ENCODE measurements around the gene BASP1. TPM values are rescaled to one million over a fixed set of nuclear protein-coding genes. Genes with fewer than 3 reads are reported as not detected.

BASP1 gene
- polyA plus RNA-seq, 1 of the 3 experiments (the other 2 are of a cell fraction) = 107 TPM

DNA sequence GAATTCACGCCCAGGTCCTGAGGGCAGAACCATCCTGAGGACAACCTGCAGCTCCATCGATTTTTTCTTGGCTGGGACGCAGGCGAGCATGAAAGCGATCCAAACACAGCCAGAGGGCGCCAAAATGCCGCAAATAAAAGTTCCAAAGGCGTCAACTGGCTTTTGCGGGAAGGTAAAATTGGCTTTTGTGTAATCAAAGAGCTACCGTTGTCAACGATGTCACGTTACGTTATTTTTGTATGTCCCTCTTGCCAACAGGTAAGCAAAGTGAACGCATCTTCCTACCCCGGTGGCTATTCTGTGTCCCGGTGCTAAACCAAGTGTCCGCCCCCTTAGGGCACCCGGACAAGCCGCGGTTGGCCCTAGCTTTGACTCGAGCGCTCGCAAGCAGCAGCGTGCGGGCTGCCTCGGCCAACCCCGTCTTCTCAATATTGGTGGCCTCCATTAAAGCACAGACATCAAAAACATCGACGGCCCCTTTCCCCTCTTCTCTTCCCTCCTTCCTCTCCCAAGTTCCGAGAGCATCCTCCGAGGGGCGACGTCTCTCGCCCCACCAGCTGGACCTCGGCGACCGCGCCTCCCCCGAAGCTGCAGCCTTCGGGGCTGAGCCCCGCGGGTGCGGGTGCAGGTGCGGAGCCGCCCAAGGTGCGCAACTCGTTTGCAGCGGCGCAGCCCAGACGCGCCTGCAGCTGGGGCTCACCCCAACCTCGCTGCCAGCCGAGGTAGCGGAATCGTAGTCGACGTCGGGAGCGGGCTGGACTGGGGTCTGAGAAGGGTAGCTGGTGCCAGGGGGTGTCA, 1.1 kb upstream of the BASP1 start:
- peak overlapping the region; percentile 46 to 57 for H3K4me3 ChIP-seq (ENCODE audit: low read depth in 2 of 2, low read length in 1 of 2)
- H2AFZ ChIP-seq (ENCODE audit: low read depth) = peak overlapping the region; percentile 96
- H3K9ac ChIP-seq = no peak overlapping the region
- H3K9me2 ChIP-seq = no peaks in the 10 kb centered on the region
- ChIA-PET CTCF (interaction anchor here (0.6 to 5.2 kb wide), 74 partner anchors 9 to 1483 kb away, joined by 3 to 81 read pairs (median 4); no protein-coding TSS in a partner anchor), POLR2A (interaction anchor here (1.2 kb wide), 1 partner anchor 1088 kb away, joined by 5 read pairs; no protein-coding TSS in a partner anchor)
- H3K27ac ChIP-seq (ENCODE audit: low read depth in 2 of 2, low read length in 1 of 2) = peak overlapping the region in 1 of 2 experiments; percentile 20; a peak in 1 of 4 replicates
- H4K20me1 ChIP-seq (ENCODE audit: insufficient read depth) = no peaks in the 10 kb centered on the region
- peaks cover 32% of the 10 kb centered on the region for H3K79me2 ChIP-seq (ENCODE audit: insufficient read depth)
- H3K4me1 ChIP-seq (ENCODE audit: control insufficient read depth in 1 of 2, insufficient read depth in 2 of 2, low read depth in 1 of 2, low read length in 1 of 2) = peaks cover 2 to 11% of the 10 kb centered on the region in 2 experiments; a peak in 3 of 4 replicates
- H3K9me3 ChIP-seq = no peaks in the 10 kb centered on the region
- H3F3A ChIP-seq (replicated peaks; ENCODE audit: insufficient read depth) = peaks cover 8% of the 10 kb centered on the region
- no peaks in the 10 kb centered on the region for H3K27me3 ChIP-seq (ENCODE audit: insufficient read depth)
- H3K36me3 ChIP-seq (replicated peaks in 1 of 2; ENCODE audit: control insufficient read depth in 1 of 2, insufficient read depth in 2 of 2, low read length in 1 of 2) = peaks cover 0 to 4% of the 10 kb centered on the region in 2 experiments
- 1% methylated on average over 43 of the region's 59 CpGs for WGBS (ENCODE audit: low lambda C conversion rate)
- TF ChIP-seq YY1 (IDR thresholded peaks at IDR 0.05; ENCODE audit: low read depth) = peak; percentile 69; the same call in 1 of the 2 replicates
- TF ChIP-seq NRF1 (IDR thresholded peaks at IDR 0.05; ENCODE audit: low read depth, low read length) = no peak
- TF ChIP-seq SMC3 (IDR thresholded peaks at IDR 0.05; ENCODE audit: low read depth, low read length) = peak; percentile 95
- TF ChIP-seq RFX5 (IDR thresholded peaks at IDR 0.05; ENCODE audit: low read length) = no peak
- TF ChIP-seq RCOR1 (IDR thresholded peaks at IDR 0.05; ENCODE audit: low read length) = no peak
- no peak for TF ChIP-seq ELF1 (IDR thresholded peaks at IDR 0.05)
- TF ChIP-seq RAD21 (IDR thresholded peaks at IDR 0.05; ENCODE audit: low read length) = peak; percentile 94
- no peak for TF ChIP-seq JUND (IDR thresholded peaks at IDR 0.05)
- TF ChIP-seq, protein P1, sequence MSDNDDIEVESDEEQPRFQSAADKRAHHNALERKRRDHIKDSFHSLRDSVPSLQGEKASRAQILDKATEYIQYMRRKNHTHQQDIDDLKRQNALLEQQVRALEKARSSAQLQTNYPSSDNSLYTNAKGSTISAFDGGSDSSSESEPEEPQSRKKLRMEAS (IDR thresholded peaks at IDR 0.05; ENCODE audit: low read depth) = peak; percentile 76
- TF ChIP-seq, protein P2, sequence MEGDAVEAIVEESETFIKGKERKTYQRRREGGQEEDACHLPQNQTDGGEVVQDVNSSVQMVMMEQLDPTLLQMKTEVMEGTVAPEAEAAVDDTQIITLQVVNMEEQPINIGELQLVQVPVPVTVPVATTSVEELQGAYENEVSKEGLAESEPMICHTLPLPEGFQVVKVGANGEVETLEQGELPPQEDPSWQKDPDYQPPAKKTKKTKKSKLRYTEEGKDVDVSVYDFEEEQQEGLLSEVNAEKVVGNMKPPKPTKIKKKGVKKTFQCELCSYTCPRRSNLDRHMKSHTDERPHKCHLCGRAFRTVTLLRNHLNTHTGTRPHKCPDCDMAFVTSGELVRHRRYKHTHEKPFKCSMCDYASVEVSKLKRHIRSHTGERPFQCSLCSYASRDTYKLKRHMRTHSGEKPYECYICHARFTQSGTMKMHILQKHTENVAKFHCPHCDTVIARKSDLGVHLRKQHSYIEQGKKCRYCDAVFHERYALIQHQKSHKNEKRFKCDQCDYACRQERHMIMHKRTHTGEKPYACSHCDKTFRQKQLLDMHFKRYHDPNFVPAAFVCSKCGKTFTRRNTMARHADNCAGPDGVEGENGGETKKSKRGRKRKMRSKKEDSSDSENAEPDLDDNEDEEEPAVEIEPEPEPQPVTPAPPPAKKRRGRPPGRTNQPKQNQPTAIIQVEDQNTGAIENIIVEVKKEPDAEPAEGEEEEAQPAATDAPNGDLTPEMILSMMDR (IDR thresholded peaks at IDR 0.05) = peak; percentile 91
- peak overlapping the region; percentile 90 for H3K4me2 ChIP-seq
- peak; percentile 76 for DNase-seq

DNA sequence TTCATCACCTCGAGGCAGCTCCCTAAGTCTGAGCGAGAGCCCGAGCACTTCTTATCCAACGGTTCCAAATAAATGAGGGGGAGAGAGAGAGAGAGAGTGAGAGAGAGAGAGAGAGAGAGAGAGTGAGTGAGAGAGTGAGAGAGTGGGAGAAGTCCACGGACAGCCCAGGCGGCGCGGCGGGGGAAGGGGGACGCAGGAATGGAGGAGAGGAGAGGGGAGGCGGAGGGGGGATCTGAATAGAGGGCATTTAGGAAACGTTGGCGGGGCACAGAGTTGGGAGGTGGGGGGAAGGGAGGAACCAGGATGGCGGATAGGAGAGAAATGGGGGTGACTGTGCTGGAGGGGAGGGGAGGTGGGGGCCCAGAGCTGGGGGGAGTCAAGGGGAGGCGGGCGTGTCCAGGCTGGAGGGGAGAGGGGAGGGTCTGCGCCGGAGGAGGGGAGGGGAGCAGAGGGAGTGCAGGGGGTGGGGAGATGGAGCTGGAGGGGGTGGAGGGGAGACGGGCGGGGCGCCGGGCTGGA, 398 bp upstream of the BASP1 start:
- Histone ChIP-seq H3K9ac (no peak overlapping the region), H3K27ac (ENCODE audit: low read depth in 2 of 2, low read length in 1 of 2) (peak overlapping the region in 1 of 2 experiments; percentile 20; a peak in 1 of 4 replicates), H3K36me3 (replicated peaks in 1 of 2; ENCODE audit: control insufficient read depth in 1 of 2, insufficient read depth in 2 of 2, low read length in 1 of 2) (peaks cover 0 to 4% of the 10 kb centered on the region in 2 experiments), H3K4me2 (peak overlapping the region; percentile 90), H3K27me3 (ENCODE audit: insufficient read depth) (no peaks in the 10 kb centered on the region), H3F3A (replicated peaks; ENCODE audit: insufficient read depth) (peaks cover 13% of the 10 kb centered on the region), H3K9me3 (no peaks in the 10 kb centered on the region), H3K4me1 (ENCODE audit: control insufficient read depth in 1 of 2, insufficient read depth in 2 of 2, low read depth in 1 of 2, low read length in 1 of 2) (peaks cover 2 to 15% of the 10 kb centered on the region in 2 experiments; a peak in 3 of 4 replicates), H3K4me3 (ENCODE audit: low read depth in 2 of 2, low read length in 1 of 2) (peak overlapping the region; percentile 46 to 57), H3K79me2 (ENCODE audit: insufficient read depth) (peaks cover 39% of the 10 kb centered on the region), H4K20me1 (ENCODE audit: insufficient read depth) (no peaks in the 10 kb centered on the region), H3K9me2 (no peaks in the 10 kb centered on the region), H2AFZ (ENCODE audit: low read depth) (peak overlapping the region; percentile 96)
- ChIA-PET POLR2A (interaction anchor here (1.2 kb wide), 1 partner anchor 1087 kb away, joined by 5 read pairs; no protein-coding TSS in a partner anchor), CTCF (interaction anchor here (0.6 to 5.2 kb wide), 42 partner anchors 9 to 1102 kb away, joined by 3 to 81 read pairs (median 5); no protein-coding TSS in a partner anchor)
- no peak for DNase-seq
- TF ChIP-seq MEF2A (IDR thresholded peaks at IDR 0.05; ENCODE audit: borderline replicate concordance, low read depth) = no peak
- TF ChIP-seq YY1 (IDR thresholded peaks at IDR 0.05; ENCODE audit: low read depth) = no peak
- TF ChIP-seq, protein P1 (IDR thresholded peaks at IDR 0.05; ENCODE audit: low read depth) = no peak
- TF ChIP-seq GABPA (IDR thresholded peaks at IDR 0.05; ENCODE audit: low read depth) = no peak
- TF ChIP-seq TEAD4 (IDR thresholded peaks at IDR 0.05; ENCODE audit: borderline replicate concordance, insufficient read depth) = no peak
- TF ChIP-seq NRF1 (IDR thresholded peaks at IDR 0.05; ENCODE audit: low read depth, low read length) = no peak
- TF ChIP-seq NFIC (IDR thresholded peaks at IDR 0.05; ENCODE audit: borderline replicate concordance) = no peak
- no peak for TF ChIP-seq FOXM1 (IDR thresholded peaks at IDR 0.05; ENCODE audit: low read depth)
- TF ChIP-seq, protein P3, sequence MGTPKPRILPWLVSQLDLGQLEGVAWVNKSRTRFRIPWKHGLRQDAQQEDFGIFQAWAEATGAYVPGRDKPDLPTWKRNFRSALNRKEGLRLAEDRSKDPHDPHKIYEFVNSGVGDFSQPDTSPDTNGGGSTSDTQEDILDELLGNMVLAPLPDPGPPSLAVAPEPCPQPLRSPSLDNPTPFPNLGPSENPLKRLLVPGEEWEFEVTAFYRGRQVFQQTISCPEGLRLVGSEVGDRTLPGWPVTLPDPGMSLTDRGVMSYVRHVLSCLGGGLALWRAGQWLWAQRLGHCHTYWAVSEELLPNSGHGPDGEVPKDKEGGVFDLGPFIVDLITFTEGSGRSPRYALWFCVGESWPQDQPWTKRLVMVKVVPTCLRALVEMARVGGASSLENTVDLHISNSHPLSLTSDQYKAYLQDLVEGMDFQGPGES (IDR thresholded peaks at IDR 0.05; ENCODE audit: low read depth, low read length) = no peak
- TF ChIP-seq MXI1 (IDR thresholded peaks at IDR 0.05; ENCODE audit: low read depth, low read length) = no peak
- no peak for TF ChIP-seq FOXJ3 (CRISPR knock-in tag; IDR thresholded peaks at IDR 0.05)
- 4% methylated on average over 22 of the region's 22 CpGs for WGBS (ENCODE audit: low lambda C conversion rate)
